Activated T-cell treated with anti-CD3 and anti-CD28 coated beads for 48 hours (primary cell): Measurements from ENCODE around the gene SNX12.
"Not testable (repeated sequence)": the region's sequence is repeated elsewhere in the genome, so short reads cannot be mapped to it uniquely, and the experiment has no call there.

ENCODE experiments used
- DNase-seq: peaks from one replicate; pipeline ENCODE4 v3.0.0-alpha.2; 2020; ENCODE audit warnings: low read depth

SNX12 gene

DNA sequence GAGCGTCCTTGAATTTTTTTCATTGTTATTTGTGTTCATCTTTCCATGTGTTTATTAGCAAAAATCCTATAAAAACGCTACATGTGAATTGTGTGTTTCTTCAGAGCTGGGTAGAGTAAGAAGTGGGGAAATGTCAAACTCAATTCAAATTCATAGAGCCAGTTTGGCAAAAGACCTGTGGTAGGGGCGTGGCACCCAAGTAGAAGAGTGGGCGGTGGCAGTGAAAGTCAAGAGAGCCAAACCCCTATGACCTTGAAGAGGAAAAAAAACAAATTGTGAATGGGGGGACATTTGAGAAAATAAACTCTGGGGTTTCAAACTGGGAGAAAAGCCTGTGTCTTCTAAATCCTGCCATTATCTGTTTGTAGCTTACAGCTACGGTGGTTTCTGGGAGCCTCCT lies 23.1 kb upstream of the SNX12 start:
- DNase-seq = no peak

DNA sequence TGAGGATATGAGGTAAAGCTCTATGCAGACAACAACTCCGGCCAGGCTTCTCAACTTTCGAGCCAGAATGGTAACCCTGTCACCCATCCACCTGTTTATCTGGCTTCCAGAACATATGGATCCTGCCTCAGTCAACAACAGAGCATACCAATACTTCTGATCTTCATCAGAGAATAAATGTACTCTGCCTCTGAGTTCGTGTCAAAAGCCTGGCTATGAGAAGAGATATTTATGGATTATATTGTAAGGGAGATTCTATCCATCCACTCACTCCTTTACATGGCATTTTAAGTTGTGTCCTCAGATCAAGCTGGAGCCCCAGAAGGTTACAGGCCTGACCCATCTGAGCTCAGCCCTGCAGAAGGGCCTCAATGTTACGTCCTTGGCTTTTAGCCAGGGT lies 17.8 kb upstream of the SNX12 start:
- DNase-seq = no peak

DNA sequence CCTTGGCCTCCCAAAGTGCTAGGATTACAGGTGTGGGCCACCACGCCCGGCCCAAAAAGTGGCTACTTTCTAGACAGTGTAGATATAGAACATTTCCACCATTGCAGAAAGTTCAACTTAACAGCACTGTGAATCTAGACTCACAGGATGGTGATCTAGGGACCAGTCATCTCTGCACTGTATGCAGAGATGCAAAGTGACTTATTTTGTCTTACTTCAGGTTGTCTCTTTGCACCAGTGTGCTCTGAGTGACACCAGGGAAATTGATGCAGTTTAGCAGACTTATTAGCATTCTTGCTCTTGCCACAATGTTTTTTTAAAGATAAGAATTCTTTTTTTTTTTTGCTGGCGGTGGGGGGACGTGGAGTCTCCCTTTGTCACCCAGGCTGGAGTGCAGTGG lies 14.7 kb upstream of the SNX12 start:
- DNase-seq = no peak

DNA sequence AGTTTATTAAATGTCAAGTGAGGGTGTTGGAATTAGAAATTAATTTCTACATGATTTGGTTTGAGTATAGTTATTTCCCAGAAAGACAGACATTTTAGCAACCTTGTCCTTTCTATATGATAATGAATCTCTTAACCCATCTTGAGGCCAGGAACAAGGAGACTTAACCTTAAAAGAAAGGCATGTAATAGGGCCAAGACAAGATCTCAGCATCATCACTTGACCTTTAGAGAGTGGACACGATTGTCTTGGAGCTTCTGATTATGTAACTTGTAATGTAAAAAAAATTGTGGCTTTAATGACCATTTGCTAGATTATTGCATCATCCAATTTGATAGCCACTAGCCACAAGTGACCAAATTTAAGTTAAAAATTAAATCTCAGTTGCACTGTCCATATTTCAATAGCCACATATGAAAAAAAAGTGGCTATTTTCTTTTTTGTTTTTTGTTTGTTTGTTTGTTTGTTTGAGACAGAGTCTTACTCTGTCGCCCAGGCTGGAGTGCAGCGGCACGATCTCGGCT lies 14.1 kb upstream of the SNX12 start:
- DNase-seq = no peak

DNA sequence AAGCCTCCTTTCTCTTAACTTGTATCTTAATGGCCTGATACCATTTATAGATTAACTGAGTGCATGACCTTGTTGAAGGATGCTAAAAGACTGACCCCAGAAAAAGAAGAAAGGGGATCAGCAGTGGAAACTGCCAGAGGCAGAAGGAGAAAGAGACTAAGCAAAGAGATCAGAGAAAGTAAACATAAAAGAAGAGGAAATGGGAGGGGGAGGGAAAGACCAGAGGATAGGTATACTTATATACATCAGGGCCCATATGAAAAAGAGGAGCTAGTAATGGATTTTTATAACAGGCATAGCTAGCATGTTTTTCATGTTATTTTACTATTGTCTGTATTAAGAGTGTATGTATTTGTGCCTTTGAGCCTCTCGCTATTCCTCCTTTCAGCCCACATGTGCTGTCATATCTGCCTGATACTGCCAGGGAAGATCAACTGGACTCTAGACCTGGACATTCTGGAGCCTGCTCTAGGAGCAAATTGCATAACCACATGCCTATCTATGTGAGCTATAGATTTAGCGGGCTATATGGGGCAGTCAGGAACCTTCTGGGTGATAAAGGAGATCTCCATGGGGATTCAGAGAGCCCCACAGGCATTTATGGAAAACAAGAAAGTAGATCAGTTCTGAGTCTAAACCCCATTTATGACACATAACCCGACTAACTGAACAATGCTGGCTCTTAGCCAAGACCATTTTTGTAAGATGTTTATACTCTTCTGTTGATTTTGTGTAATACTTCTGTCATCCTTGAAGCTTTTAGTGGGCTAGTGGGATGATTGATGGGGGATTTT lies 13.4 kb upstream of the SNX12 start:
- DNase-seq = no peak

DNA sequence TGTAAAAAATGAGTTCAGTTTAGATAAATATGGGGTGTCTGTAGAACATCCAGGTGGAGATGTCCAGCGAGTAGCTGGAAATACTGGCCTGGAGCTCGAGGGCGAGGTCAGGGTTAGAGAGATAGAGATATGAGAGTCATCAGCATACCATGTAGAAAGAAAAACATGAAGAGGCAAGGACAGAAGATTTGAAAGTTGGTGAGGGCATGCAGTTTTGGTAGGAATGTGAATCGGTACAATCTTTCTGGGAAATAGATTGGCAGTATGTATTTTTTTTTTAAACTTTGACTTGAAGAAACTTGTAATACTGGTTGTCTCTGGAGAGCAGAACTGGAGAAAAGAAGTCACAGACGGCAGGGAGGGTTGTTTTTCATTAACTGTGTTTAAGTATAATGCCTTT lies 2.4 kb upstream of the SNX12 start:
- no peak for DNase-seq

DNA sequence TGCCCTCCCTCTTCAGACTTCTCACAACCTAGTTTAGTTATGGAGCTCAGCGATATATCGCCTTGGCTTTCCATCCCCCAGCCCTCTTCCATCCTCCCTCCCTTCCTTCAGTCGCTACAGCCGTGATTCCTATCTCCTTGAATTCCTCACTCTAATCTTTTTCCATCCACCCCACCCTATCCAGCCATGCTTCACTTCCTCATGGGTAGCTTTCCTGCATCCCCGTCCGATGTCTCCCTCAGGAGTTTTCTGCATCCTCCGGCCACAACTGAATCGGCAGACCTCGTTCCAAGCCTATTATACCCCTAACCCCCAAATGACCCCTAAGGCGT lies 456 bp downstream of the SNX12 start:
- no peak for DNase-seq

DNA sequence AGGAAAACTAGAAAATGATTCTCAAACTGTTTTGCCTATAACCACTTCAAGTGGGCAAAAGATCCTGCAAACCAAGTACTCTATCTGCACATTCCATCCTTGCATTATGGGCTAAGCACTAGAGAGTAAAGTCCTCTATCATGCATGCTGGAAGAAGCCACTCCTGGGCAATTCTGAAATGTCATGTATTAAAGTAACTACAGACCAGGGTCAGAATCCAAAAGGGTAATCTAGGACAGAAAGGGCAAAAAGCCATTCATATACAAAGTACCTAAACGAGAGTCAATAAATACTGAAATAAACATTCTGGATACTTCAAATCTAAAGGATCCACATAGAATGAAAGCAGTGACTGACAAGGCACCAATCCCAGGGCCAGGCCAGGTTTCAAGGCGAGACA lies 1.0 kb downstream of the SNX12 start:
- no peak for DNase-seq

DNA sequence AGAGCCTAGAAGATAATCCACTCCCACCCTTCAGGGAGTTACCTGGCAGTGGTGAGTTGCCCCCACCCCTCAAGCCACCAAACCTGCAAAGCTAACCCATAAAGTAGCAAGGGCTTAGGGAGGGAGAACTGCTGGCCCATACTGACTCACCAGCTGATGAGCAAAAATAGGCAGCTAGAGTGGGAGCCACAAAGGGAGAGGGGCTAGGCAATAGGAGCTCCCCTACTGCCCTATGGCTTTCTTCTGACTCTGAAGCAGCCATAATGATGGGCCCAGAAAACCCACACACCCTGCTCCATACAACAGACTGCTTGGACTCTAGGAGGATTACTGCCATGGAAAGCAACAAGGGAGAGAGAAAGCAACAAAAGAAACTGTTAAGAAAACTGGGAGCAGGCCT lies 8.0 kb downstream of the SNX12 start:
- no peak for DNase-seq

DNA sequence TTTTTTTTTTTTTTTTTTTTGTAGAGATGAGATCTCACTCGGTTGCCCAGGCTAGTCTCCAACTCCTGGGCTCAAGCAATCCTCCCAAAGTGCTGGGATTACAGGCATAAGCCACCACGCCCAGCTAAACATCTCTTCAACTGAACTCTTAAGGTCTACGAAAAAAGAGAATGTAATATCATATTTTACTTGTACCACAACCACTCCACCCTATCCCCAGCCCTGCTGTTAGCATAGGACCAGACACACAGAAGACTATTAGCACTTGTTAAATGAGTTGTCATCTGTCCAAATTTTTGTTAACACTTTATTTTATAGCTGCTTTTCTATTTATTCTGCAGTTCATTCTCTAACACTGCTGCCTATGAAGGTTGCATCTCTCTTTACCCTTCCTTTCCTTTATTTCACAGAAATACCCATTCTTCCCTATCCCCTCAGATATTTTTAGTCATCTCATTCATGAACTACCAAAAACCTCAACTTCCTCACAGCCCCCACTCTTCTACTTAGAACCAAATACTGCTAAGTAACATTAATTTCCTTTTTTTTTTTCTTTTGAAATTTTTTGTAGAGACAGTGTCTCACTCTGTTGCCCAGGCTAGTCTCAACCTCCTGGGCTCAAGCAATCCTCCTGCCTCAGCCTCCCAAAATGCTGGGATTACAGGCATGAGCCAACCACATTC lies 10.1 kb downstream of the SNX12 start:
- no peak for DNase-seq

DNA sequence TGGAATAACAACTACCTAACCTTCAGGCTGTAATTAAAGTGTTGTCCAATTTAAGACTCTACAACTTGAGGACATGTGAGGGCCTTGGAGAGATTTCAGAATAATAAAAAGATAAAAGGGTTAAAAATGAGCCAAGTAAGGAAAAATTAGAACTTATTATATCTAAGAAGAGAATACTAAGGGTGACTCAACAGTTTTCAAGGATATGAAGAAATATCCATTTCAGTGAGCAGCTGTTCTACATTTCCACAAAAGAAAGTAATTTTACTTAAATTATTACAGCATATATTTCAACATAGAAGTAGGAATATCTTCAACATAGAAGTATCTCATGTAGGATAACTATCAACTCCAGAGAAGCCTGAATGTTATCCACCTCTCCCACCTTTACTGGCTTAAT lies 11.3 kb downstream of the SNX12 start:
- DNase-seq = no peak

DNA sequence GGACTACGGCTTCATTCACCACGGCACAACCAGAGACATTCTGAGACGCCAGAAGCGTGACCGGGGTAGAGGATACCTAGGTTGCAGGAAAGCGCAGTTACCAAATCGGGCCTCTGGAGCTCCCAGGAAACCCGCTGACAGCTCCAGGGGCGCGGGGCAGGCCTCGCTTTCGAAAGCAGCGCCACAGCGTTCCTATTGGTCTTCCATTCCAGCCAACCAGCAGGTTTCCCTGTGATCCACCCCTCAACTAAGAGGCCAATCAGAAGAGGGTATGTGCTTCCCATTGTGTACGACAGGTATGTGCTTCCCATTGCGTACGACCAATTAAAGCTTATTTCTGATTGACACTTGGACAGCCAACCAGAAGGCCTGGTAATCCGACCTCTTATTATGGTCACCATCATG lies 14.9 kb downstream of the SNX12 start:
- DNase-seq = no peak

DNA sequence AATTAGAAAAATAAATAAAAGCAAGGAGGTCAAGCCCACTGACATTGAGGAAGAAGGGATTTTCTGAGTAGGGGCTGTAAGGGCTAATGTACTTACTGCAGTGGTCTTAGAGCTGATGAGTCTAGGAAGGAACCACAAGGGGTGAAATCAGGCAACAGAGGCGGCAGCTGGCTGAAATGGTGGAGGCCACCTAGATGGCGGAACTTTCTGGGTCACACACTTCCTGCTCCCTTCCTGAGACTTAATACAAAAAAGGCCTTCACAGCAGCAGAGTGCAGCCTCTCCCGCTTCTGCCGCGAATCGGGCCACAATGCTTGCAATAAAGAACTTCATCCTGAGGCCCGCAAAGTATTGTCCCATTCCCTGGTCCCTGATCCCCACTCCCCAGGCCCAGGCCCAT lies 15.4 kb downstream of the SNX12 start:
- DNase-seq = no peak

DNA sequence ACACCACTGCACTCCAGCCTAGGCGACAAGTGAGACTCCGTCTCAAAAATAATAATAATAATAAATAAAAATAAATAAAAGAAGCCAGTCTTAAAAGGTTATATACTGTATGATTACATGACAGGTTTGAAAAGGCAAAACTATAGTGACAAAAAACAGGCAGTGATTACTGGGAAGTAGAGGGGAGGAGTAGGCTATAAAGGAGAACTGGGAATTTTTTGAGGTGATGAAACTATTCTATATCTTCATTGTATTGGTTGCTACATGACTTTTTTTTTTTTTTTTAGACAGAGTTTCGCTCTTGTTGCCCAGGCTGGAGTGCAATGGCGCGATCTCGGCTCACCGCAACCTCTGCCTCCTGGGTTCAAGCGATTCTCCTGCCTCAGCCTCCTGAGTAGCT lies 20.2 kb downstream of the SNX12 start:
- not testable (repeated sequence) for DNase-seq

DNA sequence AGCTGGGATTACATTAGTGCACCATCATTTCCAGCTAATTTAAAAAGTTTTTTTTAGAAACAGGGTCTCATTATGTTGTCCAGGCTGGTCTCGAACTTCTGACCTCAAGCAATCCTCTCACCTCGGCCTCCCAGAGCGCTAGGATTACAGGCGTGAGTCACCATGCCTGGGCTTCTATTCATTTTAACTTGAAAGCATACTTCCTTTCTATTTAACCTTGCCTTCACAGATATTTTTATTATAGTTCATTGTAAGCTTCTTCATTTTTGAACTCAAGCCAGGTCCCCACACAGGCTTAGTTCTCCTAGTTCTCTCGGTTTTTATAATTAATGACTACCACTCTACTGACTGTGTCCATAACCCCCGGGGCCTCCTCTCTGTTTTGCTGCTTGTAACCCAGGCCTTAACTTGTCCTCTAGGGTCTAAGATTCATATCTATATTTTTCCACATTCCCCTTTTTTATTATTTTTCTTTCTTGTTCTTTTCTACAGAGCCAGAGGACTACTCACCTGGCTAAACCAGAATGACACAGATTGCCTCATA lies 50.7 kb downstream of the SNX12 start:
- no peak for DNase-seq
